ENCODE data around the gene HOXA9.

The HOXA9 gene

GRCh38 chr7:27132978-27133377 lies 32.4 kb downstream of the HOXA9 start:
- Histone ChIP-seq H3K4me1 (ENCODE audit: insufficient read depth, low read length) (no peaks in the 10 kb centered on the region), H3K4me3 (ENCODE audit: low read length) (no peak overlapping the region), H3K9me3 (ENCODE audit: low read length) (peaks cover 4% of the 10 kb centered on the region), H3K36me3 (ENCODE audit: insufficient read depth, low read length) (no peaks in the 10 kb centered on the region), H3K27me3 (ENCODE audit: insufficient read depth, low read length) (peaks cover 95% of the 10 kb centered on the region), H2AFZ (ENCODE audit: low read depth, low read length) (no peak overlapping the region)

- Histone ChIP-seq H3K4me1 (ENCODE audit: insufficient read depth, low read length) (no peaks in the 10 kb centered on the region), H2AFZ (ENCODE audit: low read depth, low read length) (no peak overlapping the region), H3K4me3 (ENCODE audit: low read length) (no peak overlapping the region), H3K36me3 (ENCODE audit: insufficient read depth, low read length) (no peaks in the 10 kb centered on the region), H3K27me3 (ENCODE audit: insufficient read depth, low read length) (peaks cover 95% of the 10 kb centered on the region), H3K9me3 (ENCODE audit: low read length) (peaks cover 4% of the 10 kb centered on the region)
Observed at GRCh38 chr7:27132214-27132613, 33.1 kb downstream of the HOXA9 start.

GRCh38 chr7:27131390-27131819 lies 33.9 kb downstream of the HOXA9 start:
- no peaks in the 10 kb centered on the region for H3K36me3 ChIP-seq (ENCODE audit: insufficient read depth, low read length)
- peak overlapping the region; percentile 42 for H2AFZ ChIP-seq (ENCODE audit: low read depth, low read length)
- no peaks in the 10 kb centered on the region for H3K4me1 ChIP-seq (ENCODE audit: insufficient read depth, low read length)
- H3K4me3 ChIP-seq (ENCODE audit: low read length), result peak overlapping the region; percentile 51
- peaks cover 95% of the 10 kb centered on the region for H3K27me3 ChIP-seq (ENCODE audit: insufficient read depth, low read length)
- H3K9me3 ChIP-seq (ENCODE audit: low read length), result peaks cover 4% of the 10 kb centered on the region

DNA sequence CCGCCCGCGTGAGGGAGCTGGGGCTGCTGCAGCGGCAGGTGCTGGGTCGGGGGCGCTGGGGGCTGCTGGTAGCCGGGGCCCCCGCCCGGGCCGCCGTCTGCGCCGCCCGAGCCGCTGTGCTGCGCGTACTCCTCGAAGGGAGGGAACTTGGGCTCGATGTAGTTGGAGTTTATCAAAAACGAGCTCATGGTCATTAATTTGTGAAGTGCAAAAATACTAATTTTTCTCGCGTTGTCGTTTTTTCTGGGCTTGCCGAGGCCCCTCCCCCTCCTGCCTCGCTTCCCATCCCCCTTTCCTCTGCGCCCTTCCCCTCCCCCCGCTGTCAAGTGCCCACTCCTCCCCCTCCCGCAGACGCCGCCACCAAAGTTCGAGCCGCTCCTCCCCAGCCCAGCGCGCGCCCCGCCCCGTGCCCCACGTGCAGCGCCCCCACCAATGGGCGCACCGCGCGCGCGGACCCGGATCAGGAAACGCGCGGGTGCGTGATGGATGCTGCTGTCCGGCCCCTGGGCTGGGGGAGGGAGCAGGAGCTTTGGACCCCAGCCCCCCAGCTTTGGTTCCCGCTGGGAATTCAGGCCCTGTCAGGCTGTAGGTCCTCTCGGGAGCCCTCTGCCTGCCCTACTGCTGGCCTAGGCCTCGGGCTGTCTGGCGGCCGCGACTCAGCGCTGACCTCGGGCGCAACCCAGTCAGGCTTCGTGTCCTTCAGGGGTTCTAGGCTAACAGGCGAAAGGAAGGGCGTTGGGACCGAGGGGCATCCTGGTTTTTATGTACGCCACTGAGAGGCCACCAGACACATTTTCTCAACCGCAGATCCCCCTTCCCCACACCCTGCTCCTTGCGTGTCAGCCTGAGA lies 34.6 kb downstream of the HOXA9 start, which contains the start of gene HOXA4:
TSS of gene HOXA4 (minus strand) at position 218 of the 850 bp plus-strand sequence. CDS start at position 194, 24 bp downstream.
- peaks cover 4% of the 10 kb centered on the region for H3K9me3 ChIP-seq (ENCODE audit: low read length)
- peak within 1 kb of the TSS; percentile 42 for H2AFZ ChIP-seq (ENCODE audit: low read depth, low read length)
- H3K4me1 ChIP-seq (ENCODE audit: insufficient read depth, low read length), result no peaks in the 10 kb centered on the region
- peaks cover 95% of the 10 kb centered on the region for H3K27me3 ChIP-seq (ENCODE audit: insufficient read depth, low read length)
- H3K4me3 ChIP-seq (ENCODE audit: low read length), result peak within 1 kb of the TSS; percentile 51
- H3K36me3 ChIP-seq (ENCODE audit: insufficient read depth, low read length), result no peaks in the 10 kb centered on the region

- no peaks in the 10 kb centered on the region for H3K4me1 ChIP-seq (ENCODE audit: insufficient read depth, low read length)
- H3K27me3 ChIP-seq (ENCODE audit: insufficient read depth, low read length), result peaks cover 95% of the 10 kb centered on the region
- peak overlapping the region; percentile 42 for H2AFZ ChIP-seq (ENCODE audit: low read depth, low read length)
- peaks cover 4% of the 10 kb centered on the region for H3K9me3 ChIP-seq (ENCODE audit: low read length)
- no peak overlapping the region for H3K4me3 ChIP-seq (ENCODE audit: low read length)
- H3K36me3 ChIP-seq (ENCODE audit: insufficient read depth, low read length), result no peaks in the 10 kb centered on the region
Observed at GRCh38 chr7:27129729-27130539, 35.4 kb downstream of the HOXA9 start.

DNA sequence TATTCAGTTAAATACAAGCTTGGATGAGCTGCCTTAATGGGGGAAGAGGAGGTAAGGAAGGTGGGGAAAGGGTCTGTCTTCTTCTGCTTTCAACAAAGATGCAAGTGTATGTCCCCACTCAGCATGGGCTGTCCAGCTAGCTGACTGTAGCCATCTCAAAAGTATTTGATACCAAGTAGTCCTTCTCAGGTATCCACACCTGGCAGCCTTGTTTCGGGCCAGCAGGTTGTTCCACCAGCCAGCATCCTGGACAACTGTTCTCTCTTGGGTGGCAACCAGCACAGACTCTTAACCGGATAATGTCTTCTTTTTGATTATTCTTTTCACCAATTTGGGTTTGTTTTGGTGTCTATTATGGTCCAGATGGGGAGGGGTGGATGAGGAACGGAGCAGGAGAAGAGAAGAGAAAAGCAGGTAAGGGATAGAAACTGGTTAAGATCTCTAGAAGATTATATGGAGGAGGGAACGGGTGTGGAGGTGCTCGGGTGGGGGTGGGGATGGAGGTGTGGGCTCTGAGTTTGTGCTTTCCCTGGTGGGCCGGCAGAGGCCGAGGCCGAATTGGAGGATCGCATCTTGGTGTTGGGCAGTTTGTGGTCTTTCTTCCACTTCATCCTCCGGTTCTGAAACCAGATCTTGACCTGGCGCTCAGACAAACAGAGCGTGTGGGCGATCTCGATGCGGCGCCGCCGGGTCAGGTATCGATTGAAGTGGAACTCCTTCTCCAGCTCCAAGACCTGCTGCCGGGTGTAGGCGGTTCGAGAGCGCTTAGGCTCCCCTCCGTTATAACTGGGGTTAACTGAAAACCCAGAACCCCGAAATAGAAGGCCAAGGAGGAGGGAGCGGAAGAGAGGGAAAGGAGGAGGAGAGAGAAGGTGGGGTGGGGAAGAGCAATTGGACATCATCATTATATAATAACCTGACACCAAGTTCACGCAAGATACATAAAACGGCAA lies 36.3 kb downstream of the HOXA9 start:
- Histone ChIP-seq H3K36me3 (ENCODE audit: insufficient read depth, low read length) (no peaks in the 10 kb centered on the region), H3K27me3 (ENCODE audit: insufficient read depth, low read length) (peaks cover 95% of the 10 kb centered on the region), H3K4me3 (ENCODE audit: low read length) (no peak overlapping the region), H2AFZ (ENCODE audit: low read depth, low read length) (no peak overlapping the region), H3K9me3 (ENCODE audit: low read length) (peaks cover 4% of the 10 kb centered on the region), H3K4me1 (ENCODE audit: insufficient read depth, low read length) (no peaks in the 10 kb centered on the region)

DNA sequence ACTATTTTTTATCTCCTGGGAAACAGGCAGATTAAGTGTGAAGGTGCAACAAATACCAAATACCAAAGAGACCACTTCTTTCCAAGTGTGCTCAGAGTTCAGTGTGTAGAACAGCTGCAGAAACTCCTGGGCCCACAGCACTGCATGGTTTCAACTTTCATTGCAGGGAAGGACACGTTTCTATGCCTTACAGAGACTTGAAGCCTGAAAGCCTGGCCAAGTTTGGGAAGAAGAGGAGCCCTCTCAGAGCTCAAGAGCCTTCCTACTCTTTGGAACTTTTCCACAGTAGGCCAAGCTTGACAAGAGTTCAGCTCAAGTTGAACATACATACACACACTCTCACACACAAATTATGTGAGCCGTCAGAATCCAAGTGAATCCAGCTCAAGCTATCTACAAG lies 37.3 kb downstream of the HOXA9 start:
- Histone ChIP-seq H3K36me3 (ENCODE audit: insufficient read depth, low read length) (no peaks in the 10 kb centered on the region), H2AFZ (ENCODE audit: low read depth, low read length) (no peak overlapping the region), H3K9me3 (ENCODE audit: low read length) (peaks cover 4% of the 10 kb centered on the region), H3K4me1 (ENCODE audit: insufficient read depth, low read length) (no peaks in the 10 kb centered on the region), H3K27me3 (ENCODE audit: insufficient read depth, low read length) (peaks cover 95% of the 10 kb centered on the region), H3K4me3 (ENCODE audit: low read length) (no peak overlapping the region)

DNA sequence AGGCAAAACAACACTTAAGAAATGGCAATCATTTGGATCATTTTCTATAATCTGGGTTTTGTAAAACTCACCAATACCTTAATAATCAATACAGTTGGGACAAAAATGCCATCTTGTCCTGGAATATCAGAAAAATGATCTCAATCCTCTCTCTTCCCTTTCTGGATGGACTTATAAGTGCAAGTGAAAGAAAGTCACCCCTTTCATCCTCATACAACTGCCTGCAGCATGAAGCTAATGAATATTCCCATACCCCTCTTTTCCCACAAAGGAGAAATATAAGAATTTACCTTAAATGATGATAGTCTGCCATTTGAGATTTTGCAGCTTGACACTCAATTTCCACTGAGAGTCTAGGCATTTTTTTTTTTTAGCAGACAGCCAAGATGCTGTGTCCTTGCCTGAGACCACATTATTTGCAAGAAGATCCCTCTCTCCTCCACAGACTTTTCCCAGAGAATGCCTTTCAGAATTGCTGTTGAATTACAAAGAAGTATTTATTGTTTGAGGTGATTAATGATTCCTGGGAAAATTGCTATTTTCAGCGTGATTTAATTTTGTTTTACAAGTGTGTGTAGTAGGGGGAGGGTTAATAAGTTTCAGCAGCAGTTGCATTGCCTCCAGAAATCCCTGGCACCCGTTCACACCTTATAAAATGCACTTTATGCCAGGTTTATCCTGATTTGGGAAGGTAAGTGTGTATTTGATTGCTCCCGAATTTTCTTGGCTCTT lies 38.6 kb downstream of the HOXA9 start:
- no peak overlapping the region for H3K4me3 ChIP-seq (ENCODE audit: low read length)
- peaks cover 96% of the 10 kb centered on the region for H3K27me3 ChIP-seq (ENCODE audit: insufficient read depth, low read length)
- no peaks in the 10 kb centered on the region for H3K36me3 ChIP-seq (ENCODE audit: insufficient read depth, low read length)
- peaks cover 4% of the 10 kb centered on the region for H3K9me3 ChIP-seq (ENCODE audit: low read length)
- no peak overlapping the region for H2AFZ ChIP-seq (ENCODE audit: low read depth, low read length)
- no peaks in the 10 kb centered on the region for H3K4me1 ChIP-seq (ENCODE audit: insufficient read depth, low read length)

DNA sequence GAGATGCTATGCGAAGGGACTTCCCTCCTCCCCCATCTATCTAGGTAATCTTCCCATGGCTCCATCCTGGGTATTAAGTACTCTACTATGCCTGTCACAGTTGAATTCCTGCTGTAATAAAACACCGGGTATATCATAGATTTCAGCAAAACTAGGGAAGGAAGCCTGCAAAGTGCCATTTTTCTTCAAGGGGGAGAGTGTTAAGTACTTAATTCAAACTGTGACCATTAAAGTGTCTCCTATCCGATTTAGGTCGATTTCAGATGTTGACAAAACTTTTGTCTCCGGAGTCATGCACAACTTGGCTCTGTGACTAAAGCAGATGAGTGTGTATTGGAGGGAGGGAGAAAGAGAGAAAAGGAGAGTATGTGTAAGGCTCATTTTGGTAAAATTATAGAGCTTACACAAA lies 39.3 kb downstream of the HOXA9 start:
- no peaks in the 10 kb centered on the region for H3K4me1 ChIP-seq (ENCODE audit: insufficient read depth, low read length)

DNA sequence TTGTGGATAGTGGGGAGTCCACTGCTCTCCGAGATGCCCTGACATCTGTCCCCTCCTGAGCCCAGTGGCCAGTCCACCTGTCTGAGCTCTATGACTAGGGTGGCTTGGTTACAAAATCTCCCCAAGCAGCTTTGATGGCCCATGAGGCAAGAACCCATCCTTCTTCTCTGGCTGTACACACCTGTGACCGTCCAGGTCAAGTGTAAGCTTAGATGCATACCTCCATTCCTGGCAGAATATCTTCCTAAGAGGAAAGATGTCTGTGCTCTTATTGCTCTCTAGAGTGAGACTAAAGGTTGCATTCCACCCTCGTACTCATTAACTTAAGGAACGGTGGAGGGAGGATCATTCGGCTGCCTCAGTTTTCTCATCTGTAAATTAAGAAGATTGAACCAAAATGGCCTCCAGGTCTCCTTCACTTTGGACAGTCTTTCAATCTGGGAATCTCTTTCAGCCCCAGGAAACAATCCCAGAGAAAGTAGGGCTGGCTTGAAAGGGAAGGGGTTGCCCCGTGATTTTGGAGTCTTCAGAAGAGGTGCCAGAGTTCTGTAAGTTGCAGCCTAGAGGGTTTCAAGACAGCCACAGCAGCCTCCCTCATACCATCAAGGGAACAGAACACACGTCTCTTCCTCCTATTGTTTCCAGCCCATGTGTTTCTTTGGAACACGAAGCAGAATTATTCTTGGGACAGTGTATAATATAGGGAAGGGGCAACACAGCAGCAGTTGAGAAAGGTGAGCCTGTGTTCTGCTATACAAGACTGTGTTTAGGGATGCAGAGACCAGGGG lies 40.2 kb downstream of the HOXA9 start:
- no peaks in the 10 kb centered on the region for H3K36me3 ChIP-seq (ENCODE audit: insufficient read depth, low read length)
- H3K4me1 ChIP-seq (ENCODE audit: insufficient read depth, low read length), result no peaks in the 10 kb centered on the region
- H3K9me3 ChIP-seq (ENCODE audit: low read length), result peaks cover 4% of the 10 kb centered on the region
- H3K4me3 ChIP-seq (ENCODE audit: low read length), result no peak overlapping the region
- peaks cover 99% of the 10 kb centered on the region for H3K27me3 ChIP-seq (ENCODE audit: insufficient read depth, low read length)
- H2AFZ ChIP-seq (ENCODE audit: low read depth, low read length), result no peak overlapping the region

More for the DNA sequence above, 39.3 kb downstream of the HOXA9 start:
- H3K4me3 ChIP-seq (ENCODE audit: low read length), result no peak overlapping the region
- no peaks in the 10 kb centered on the region for H3K36me3 ChIP-seq (ENCODE audit: insufficient read depth, low read length)
- peaks cover 96% of the 10 kb centered on the region for H3K27me3 ChIP-seq (ENCODE audit: insufficient read depth, low read length)
- H2AFZ ChIP-seq (ENCODE audit: low read depth, low read length), result no peak overlapping the region
- peaks cover 4% of the 10 kb centered on the region for H3K9me3 ChIP-seq (ENCODE audit: low read length)

DNA sequence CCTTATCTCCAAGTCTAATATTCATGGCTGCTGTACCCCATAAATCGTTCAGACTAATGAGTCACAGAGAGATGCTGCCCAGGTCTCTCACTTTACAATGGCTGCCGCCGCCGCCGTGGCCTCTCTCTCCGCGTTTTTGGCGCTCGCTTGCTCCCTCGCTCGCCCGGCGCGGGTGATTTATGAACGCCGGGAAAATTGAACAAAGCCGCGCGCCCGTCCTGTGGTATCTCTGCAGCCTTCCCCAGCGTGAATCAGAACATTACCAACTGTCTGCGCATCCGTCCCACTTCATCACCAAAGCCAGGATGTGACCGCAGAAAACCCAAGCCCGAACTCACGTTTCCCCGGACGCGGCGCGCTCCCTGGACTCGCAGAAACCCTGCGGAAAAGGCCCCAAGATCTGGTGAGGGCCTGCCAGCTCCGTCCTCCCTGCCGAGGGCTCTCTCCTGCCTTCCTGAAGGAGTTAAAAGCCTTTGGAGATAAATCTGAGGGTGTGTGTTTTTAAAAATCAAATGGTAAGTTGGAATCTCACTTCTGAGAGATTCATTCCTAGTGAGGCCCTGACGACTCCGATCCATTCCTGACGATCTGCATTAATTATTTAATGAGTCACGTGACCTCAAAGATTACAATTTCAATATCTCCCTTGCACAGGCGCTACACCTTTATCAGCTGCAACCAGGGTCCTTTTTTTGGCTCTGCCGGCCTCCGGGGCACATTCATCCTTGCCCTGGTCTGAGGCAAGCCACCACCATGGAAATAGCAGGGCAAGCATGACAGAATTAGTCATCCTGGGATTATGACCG lies 41.0 kb downstream of the HOXA9 start:
- no peak overlapping the region for H3K4me3 ChIP-seq (ENCODE audit: low read length)
- H3K9me3 ChIP-seq (ENCODE audit: low read length), result peaks cover 2% of the 10 kb centered on the region
- no peaks in the 10 kb centered on the region for H3K4me1 ChIP-seq (ENCODE audit: insufficient read depth, low read length)
- H3K27me3 ChIP-seq (ENCODE audit: insufficient read depth, low read length), result peaks cover 98% of the 10 kb centered on the region
- H3K36me3 ChIP-seq (ENCODE audit: insufficient read depth, low read length), result no peaks in the 10 kb centered on the region
- H2AFZ ChIP-seq (ENCODE audit: low read depth, low read length), result no peak overlapping the region

All from neuron (in vitro differentiated cells).